ENCODE measurements around the gene C12orf54.
"Not testable (repeated sequence)": the region's sequence is repeated elsewhere in the genome, so short reads cannot be mapped to it uniquely, and the experiment has no call there.

The C12orf54 gene

GRCh38 chr12:48451372-48451771 is 30.9 kb upstream of the C12orf54 start:
- no peak for DNase-seq (ENCODE audit: low read depth)
- no peak overlapping the region for H3K4me3 ChIP-seq (replicated peaks; ENCODE audit: low read depth, low read length)
- no peak for TF ChIP-seq CTCF (IDR thresholded peaks at IDR 0.05; ENCODE audit: low read length, missing control alignments)

- DNase-seq (ENCODE audit: low read depth), result not testable (repeated sequence)
Observed at GRCh38 chr12:48452961-48453360, 29.3 kb upstream of the C12orf54 start.

GRCh38 chr12:48454667-48455066 is 27.6 kb upstream of the C12orf54 start:
- TF ChIP-seq CTCF (IDR thresholded peaks at IDR 0.05; ENCODE audit: low read length, missing control alignments), result peak; percentile 63
- no peak overlapping the region for H3K4me3 ChIP-seq (replicated peaks; ENCODE audit: low read depth, low read length)
- DNase-seq (ENCODE audit: low read depth), result peak; percentile 70

More at GRCh38 chr12:48452961-48453360, 29.3 kb upstream of the C12orf54 start:
- H3K4me3 ChIP-seq (replicated peaks; ENCODE audit: low read depth, low read length), result not testable (repeated sequence)

GRCh38 chr12:48455116-48455515 is 27.2 kb upstream of the C12orf54 start:
- no peak for TF ChIP-seq CTCF (IDR thresholded peaks at IDR 0.05; ENCODE audit: low read length, missing control alignments)
- DNase-seq (ENCODE audit: low read depth), result no peak
- no peak overlapping the region for H3K4me3 ChIP-seq (replicated peaks; ENCODE audit: low read depth, low read length)

- no peak for DNase-seq (ENCODE audit: low read depth)
- no peak for TF ChIP-seq CTCF (IDR thresholded peaks at IDR 0.05; ENCODE audit: low read length, missing control alignments)
- H3K4me3 ChIP-seq (replicated peaks; ENCODE audit: low read depth, low read length), result no peak overlapping the region
Observed at GRCh38 chr12:48459259-48459658, 23.0 kb upstream of the C12orf54 start.

GRCh38 chr12:48469027-48469426 is 13.3 kb upstream of the C12orf54 start:
- DNase-seq (ENCODE audit: low read depth); H3K4me3 ChIP-seq (replicated peaks; ENCODE audit: low read depth, low read length): not testable (repeated sequence)

- TF ChIP-seq CTCF (IDR thresholded peaks at IDR 0.05; ENCODE audit: low read length, missing control alignments), result no peak
- DNase-seq (ENCODE audit: low read depth), result no peak
- H3K4me3 ChIP-seq (replicated peaks; ENCODE audit: low read depth, low read length), result no peak within 1 kb of the TSS
Observed at GRCh38 chr12:48472259-48472658, 10.0 kb upstream of the C12orf54 start, which contains the start of gene ANP32D. ANP32D (plus strand) TSS chr12:48472559; CDS start chr12:48472665, 106 bp downstream.

- TF ChIP-seq CTCF (IDR thresholded peaks at IDR 0.05; ENCODE audit: low read length, missing control alignments), result no peak
- H3K4me3 ChIP-seq (replicated peaks; ENCODE audit: low read depth, low read length), result no peak overlapping the region
- no peak for DNase-seq (ENCODE audit: low read depth)
Observed at GRCh38 chr12:48473061-48473460, 9.2 kb upstream of the C12orf54 start.

- H3K4me3 ChIP-seq (replicated peaks; ENCODE audit: low read depth, low read length); DNase-seq (ENCODE audit: low read depth): not testable (repeated sequence)
Observed at GRCh38 chr12:48474497-48474896, 7.8 kb upstream of the C12orf54 start.
